Omental fat pad (tissue), 4 donors: ENCODE measurements around the gene RNF14. TPM values are rescaled to one million over a fixed set of nuclear protein-coding genes. Genes with fewer than 3 reads are reported as not detected.

Experiments
- ATAC-seq: fragments of 150-250 bp; one replicate; pipeline ENCODE4 v1.9.1; 2016; ENCODE audit warnings: mild to moderate bottlenecking, moderate library complexity; ENCODE audit not compliant: low FRiP score
- DNase-seq: peaks from one replicate; pipeline ENCODE4 v3.0.0-alpha.2; 2019; ENCODE audit warnings: low spot score
- total RNA-seq, 4 donors: library from RNA; depleted of rRNA; stranded (reverse); fragments of >200 nt; gene quantifications; one replicate each; pipeline ENCODE4 v1.1.0, GENCODE V29; 2016
- TF ChIP-seq, protein P1 (sequence below), 3 donors: fragments of 450-650 bp; IDR thresholded peaks; one replicate each; pipeline ENCODE4 v1.5.1; 2016 to 2017; ENCODE audit warnings: antibody characterized with exemption in 3 of 3, mild to moderate bottlenecking in 3 of 3, moderate library complexity in 2 of 3

RNF14 gene
- total RNA-seq, 4 donors from 2014 or later = 47.3 to 107 (median 66.7) TPM

DNA sequence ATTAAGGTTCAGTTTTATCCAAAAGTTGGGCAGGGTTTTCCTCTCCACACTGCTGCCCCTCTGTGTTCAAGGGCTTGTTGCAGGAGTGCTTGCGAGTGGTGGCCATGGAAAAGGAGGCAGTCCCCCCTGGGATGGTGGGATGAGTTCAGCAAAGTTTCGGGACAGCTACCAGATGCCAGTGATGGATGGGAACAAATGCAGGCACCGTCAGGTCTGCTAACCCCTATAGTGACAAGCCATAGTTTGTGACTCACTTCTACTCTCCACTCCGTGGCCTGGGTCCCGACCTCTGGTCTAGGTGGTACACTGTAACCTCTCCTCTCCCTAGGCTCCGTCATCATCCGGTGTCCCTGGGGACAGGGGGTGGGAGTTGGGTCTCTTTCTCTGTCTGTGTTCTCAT is 3.8 kb upstream of the RNF14 start:
- TF ChIP-seq, protein P1, sequence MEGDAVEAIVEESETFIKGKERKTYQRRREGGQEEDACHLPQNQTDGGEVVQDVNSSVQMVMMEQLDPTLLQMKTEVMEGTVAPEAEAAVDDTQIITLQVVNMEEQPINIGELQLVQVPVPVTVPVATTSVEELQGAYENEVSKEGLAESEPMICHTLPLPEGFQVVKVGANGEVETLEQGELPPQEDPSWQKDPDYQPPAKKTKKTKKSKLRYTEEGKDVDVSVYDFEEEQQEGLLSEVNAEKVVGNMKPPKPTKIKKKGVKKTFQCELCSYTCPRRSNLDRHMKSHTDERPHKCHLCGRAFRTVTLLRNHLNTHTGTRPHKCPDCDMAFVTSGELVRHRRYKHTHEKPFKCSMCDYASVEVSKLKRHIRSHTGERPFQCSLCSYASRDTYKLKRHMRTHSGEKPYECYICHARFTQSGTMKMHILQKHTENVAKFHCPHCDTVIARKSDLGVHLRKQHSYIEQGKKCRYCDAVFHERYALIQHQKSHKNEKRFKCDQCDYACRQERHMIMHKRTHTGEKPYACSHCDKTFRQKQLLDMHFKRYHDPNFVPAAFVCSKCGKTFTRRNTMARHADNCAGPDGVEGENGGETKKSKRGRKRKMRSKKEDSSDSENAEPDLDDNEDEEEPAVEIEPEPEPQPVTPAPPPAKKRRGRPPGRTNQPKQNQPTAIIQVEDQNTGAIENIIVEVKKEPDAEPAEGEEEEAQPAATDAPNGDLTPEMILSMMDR (IDR thresholded peaks at IDR 0.05) = no peak
- no peak for DNase-seq
- ATAC-seq = no peak

DNA sequence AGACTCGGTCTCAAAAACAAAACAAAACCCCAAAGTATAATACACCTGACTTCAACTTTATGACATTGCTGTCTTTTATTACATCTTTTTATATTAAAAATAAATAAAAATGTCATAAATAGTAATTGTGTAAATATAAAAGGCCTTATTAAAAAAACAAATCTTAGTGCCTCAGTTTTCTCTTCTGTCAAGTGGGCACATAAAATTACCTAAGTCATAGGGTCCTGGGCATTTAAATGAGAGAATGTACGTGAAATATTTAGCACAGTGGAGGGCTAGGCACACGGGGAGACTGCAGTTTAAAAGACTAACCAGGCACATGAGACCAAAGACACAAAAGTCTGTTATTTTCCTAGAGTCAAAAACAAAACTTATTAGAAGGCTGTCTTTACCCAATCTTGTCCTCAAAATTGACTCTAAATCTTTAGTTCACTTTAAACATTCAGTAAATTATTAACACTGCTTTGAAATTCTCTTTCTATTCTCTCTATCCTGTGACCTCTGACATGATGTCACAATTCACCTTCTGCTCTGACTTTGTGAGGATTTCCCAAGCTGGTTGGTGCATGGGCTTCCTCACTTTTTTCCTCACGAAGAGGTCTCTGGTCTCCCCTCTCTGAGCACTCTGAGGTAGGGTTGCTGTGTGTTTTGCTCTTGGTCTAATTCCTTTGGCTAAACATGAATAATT is 2.5 kb upstream of the RNF14 start:
- ATAC-seq (no peak), DNase-seq (no peak)
- TF ChIP-seq, protein P1 (IDR thresholded peaks at IDR 0.05) = no peak

DNA sequence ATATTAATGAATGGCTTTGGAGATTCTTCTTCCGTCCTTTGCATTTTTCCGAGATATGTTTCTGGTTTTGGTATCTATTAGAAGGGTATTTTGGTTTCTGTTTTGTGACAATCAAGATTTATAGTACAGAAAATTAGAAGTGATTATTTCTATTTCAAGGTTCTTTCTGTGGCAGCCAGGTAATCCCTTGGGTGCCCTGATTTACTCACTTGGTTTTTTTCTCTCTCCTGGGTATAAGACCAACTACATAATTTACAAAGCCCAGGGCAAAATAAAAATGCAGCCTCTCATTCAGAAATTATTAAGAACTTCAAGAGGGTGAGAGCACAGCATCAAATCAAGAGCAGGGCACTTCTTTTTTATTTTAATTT is 2.0 kb upstream of the RNF14 start:
- DNase-seq (no peak), ATAC-seq (no peak)
- TF ChIP-seq, protein P1 (IDR thresholded peaks at IDR 0.05) = no peak

DNA sequence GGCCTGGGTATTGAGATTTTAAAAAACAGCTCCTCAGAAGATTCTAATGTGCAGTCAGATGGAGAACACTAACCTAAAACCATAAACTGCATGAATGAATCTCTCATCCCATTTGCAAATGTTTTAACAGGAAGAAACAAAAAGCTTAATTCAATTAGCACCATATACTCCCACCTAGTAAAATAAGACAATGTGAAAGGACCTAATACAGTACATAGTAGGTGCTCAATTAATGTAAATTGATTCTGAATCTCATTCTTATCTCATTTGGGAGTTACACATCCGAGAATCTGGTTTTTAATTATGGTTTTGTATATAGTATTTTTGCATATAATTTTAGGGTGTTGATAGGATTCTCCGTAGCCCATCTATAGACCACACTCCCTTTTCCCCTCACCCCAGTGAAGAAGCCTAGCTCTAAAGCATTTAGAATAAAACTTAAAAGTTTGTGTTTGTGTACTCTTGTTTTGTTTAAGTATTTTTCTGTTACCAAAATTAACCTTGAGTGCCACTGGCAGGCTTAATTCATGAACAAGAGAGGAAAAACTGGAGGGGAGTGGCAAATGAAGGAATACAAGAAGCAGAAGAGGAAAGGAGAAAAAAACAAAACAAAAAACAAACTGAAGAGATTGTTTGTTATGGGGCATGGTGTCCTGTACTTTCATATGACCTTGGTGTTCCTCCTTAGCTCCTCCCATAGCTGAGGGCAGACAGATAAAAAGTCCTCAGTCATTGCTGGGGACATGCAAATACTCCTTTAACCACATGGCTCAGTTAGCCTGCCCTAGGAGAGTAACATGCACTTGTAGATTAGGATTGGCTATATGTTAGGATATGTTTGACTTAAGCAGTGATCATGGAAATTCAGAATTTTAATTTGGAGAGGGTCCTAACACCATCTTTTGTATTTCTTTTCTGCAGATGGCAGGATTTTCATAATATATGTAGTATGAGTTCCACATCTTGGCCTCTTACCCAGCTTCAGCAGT is 1.2 kb downstream of the RNF14 start:
- DNase-seq (no peak), ATAC-seq (no peak)
- TF ChIP-seq, protein P1 (IDR thresholded peaks at IDR 0.05) = no peak

DNA sequence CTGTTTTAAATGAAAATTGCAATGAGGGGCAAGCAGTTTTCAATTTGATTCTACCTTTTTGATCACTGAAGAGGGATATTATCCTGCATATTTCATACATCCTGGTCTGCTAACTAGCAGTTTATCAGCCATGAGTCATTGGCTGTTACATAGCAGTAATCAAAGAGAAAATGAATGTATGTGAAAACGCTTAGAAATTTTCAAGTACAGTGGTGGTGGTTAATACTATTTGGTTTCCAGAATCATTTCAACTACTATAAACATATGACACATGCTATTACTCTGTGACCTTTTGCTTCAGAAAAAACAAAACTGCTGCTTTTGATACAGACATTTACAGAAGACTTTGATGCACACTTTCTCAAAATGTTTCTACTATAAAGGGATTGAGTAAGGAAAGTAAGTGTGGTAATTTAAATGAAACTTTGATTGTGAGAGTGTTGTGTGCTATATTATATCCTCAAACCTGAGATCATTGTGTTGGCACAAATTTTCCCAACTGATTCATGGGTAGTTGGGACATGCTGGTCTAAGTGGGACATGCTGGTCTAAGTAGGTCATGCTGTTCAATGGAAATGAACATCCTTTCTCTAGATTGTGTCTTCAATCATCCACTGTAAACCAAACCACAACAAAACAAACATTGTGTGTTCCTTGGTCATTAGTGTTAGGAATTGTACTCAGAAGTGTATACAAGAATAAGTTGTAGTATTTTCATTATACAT is 5.1 kb downstream of the RNF14 start:
- ATAC-seq = no peak
- TF ChIP-seq, protein P1 (IDR thresholded peaks at IDR 0.05) = no peak
- no peak for DNase-seq

DNA sequence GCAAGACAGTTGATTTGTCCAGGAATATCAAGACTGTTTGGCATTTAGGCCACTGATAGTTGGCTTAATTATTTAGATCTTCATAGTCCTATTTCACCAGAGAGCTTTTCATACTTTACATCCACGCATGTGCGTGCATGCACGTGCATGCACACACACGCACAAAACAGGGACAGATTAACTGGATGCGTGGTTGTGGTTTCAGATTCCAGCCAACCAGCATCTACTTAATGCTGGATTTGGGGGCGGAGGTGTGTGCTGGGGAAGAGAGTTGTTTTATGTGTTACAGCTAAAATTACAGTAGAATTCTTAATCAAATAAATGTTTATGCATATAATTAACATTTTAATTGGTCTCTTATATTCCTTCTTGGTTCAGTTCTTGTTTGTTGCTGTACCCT is 7.3 kb downstream of the RNF14 start:
- TF ChIP-seq, protein P1 (IDR thresholded peaks at IDR 0.05) = no peak
- DNase-seq = no peak
- no peak for ATAC-seq
